NCI-H146 (cell line): ENCODE measurements around the gene RETREG3.

Experiments
- DNase-seq: peaks from one replicate; lab custom pipeline; 2025; lab: John Stamatoyannopoulos, UW

RETREG3 gene

DNA sequence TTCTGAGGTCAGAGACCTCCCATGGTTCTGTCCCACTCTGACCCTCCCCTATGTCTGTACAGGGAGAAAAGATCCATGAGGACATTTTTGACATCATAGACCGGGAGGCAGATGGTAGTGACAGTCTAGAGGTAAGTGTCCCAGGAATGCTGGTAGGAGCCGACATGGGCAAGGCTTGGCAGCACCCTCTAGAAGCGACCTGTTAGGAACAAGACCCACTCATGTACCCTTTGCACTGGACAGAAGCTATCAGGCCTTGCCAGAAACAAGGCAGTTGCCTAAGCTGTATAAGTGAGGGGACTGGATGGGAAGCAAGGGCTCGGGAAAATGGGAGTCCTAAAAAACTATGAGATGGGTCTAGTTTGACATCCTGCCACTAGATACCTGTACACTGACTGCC lies 2.8 kb upstream of the RETREG3 start:
- DNase-seq: no peak

DNA sequence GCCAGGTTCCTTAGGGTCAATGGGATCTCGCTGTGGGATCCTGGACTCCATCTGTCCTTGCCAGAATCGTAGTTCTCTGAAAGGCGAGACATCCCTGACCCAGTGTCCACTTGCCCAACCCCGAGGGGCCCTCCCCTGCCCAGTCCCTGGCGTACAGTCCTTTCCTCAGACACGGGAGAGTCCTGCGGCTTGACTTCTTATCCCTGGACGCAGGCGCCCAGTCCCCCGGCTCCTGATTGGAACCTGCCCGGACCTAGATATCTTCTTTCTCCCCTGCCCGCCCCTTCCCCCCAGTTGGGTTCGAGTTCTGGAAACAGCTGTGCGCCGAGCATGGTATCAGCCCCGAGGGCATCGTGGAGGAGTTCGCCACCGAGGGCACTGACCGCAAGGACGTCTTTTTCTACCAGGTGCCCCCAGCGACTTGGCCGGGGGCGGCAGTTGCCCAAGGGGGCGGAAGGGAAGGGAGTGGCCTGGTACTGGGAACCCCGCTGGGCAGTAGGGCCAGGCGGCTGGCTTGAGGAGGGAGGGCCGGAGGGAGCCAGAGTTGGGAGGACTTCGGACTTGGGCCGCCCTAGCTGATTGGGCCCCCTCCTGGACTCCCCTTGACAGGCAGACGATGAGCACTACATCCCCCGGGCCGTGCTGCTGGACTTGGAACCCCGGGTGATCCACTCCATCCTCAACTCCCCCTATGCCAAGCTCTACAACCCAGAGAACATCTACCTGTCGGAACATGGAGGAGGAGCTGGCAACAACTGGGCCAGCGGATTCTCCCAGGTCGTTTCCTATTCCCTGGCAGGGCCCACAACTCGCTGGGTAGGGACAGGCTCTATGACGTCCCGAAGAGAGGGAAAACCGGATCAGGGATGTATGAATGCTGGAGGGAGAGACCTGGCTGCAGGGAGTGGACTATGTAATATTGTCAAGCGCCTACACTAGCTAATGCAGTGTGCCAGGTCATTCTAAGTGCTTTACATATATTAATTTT lies 934 bp upstream of the RETREG3 start:
- DNase-seq: peak; percentile 67

DNA sequence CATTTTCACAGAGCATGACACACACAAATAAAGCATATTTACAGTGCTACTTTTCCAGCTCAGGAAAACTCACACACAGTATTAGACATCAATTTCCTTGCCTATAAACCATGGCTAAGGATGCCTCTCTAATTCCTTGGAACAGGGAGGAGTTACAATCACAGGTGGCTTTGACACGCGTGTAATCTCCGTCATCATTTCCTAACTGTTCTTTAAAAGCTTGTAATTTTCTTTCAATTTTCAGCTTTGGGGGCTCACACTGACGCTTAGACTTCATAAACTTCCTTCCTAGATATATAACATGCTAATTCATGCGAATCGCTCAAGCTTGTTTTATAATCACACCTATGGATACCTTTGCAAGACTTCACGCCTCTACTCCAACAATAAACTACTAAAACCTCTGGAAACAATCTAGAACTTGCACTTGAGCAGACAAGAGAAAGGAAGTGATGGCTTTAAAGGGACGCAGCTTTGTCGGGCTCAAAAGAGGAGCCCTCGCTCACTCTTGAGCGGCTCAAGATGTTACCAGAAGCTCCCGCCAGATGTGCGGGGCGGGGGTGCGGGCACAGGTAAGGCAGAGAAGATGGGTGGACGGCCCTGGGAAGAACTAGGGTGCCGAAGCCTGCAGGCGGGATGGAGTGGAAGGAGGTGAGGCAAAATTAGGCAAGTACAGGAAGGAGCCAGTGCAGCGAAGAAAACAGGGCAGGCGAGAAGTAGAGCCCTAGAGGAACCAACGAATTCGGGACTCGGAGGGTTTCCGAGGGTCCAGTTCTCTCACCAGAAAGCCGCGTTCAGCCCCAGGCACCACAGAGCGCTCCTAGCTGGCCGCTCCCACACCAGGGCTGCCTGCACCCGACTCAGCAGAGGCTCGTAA lies 631 bp downstream of the RETREG3 start:
- peak; percentile 37 for DNase-seq

DNA sequence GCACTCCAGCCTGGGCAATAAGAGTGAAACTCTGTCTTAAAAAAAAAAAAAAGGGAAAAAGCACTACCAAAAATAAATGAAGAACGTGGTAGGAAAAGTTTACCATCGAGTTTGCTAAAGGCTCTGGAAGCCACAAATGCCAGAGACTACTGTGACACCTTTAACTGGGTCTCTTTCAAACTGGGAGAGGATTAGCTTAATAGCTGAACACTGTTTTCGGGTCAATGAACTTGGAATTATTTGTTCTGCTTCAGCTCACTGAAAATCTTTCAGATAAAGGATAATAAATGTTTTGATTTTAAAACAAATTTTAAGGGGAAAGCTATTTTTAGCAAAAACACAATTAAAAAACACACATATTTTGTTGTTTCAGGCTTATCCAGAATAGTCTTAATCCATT lies 1.4 kb downstream of the RETREG3 start:
- DNase-seq: no peak

DNA sequence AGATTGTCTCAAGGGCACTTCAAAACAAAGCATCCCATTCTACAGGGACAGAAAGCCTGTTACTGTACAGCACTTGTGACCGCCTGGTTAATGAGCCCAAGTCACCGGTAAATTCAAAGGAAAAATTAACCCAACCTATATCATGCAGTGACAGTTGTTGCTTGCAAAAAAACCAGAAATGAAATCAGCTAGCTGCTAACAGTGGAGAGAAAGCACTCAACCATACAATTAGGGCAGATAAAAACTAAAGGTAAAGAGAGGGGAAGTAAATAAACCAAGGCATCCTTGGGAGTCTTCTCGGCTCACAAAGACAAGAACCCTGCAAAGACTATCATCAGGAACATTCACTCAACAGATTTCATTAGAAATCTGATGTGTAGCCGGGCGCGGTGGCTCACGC lies 5.9 kb downstream of the RETREG3 start:
- DNase-seq: no peak

DNA sequence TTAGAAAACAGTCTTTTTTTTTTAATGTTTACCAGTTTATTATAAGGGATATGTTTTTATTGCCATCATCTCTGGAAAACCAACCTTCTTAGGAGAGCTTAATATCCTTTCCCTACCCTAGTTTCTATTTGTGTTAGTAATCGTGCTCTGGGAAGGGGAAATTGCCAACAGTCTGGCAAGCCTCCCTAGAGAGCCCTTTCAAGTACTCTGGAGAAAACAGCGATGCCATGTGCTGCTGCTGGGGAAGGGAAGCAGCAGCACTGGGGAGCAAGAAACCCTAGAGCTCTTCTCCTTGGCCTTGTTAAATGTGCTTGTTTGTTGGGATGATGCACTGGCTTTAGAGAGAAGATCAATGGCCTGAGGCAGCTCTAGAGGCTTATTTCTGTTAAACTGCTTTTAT lies 10.3 kb downstream of the RETREG3 start:
- DNase-seq: no peak

DNA sequence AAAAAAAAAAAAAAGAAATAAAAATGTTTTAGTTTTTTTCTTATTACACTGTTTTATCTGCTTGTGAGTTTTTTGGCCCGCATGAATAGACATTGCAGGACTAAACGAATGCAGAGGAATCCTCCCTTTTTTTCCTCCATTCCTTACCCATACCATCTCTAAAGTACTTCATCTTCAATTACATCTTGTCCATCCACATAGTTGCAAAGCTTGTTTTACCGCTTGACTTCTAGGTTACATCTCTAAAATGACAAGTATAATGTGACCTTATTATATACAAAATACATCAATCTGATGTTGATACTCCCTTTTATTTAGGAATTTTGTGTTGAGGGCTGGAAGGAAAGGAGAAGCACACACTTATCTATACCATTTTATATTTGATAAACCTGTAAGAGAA lies 12.8 kb downstream of the RETREG3 start:
- DNase-seq: no peak

DNA sequence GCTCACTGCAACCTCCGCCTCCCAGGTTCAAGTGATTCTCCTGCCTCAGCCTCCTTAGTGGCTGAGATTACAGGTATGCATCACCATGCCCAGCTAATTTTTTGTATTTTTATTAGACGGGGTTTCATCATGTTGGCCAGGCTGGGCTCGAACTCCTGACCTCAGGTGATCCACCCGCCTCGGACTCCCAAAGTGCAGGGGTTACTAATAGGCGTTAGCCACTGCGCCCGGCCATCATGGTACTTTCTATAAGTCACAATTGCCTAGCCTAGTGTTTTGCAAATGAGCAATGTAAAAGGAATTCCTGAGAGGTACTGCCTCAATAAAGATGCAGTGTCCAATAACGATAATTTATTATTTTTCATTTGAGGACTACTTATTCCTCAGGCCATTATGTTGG lies 17.8 kb downstream of the RETREG3 start:
- DNase-seq: no peak

DNA sequence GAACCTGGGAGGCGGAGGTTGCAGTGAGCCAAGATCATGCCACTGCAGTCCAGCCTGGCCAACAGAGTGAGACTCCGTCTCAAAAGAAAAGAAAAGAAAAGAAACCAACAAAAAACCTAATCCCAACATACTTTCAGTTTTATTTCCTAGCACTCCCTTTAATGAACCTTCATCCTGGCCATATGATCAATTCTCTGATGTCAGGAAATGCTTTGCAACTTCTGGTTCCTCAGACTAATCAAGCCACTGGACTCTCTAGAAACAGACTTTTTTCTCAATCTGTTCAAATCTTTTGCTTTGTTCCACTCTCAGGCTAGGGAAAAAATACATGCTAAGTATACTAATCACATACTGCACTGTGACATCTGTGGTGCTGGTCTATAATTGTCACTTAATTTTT lies 18.3 kb downstream of the RETREG3 start:
- DNase-seq: no peak

DNA sequence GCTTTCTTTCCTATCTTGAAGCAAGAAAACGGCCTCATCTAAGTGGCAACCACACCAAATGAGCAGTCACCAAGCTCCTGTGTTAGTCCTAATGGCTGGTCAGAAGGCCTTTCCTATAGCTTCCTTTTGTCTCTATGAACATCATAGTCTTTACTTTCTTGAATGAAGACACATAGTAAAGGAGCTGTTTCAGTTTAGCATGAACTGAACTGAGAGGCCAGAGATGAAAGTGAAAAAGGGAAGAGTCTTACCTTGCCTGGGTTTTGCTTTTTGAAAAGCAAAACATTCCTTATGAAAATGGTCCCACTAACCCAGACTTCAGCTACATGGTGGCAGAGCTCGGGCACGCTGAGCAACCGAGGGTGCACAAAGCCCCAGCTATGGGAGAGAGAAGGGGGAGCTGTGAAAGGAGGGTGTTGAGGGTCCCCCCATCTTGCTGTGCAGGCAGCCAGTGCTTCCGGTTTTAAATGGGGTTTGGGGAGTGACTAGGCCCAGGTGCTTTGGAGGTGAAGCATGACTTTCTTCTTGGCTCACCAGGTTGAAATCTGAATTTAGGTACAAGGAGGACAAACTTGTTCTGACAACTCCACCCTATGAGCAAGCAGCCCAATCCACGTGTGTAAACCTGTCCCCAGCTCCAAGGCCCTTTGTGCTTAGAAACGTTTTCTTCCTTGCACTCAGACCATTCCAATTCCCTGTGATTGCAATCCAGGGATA lies 22.5 kb downstream of the RETREG3 start:
- no peak for DNase-seq

DNA sequence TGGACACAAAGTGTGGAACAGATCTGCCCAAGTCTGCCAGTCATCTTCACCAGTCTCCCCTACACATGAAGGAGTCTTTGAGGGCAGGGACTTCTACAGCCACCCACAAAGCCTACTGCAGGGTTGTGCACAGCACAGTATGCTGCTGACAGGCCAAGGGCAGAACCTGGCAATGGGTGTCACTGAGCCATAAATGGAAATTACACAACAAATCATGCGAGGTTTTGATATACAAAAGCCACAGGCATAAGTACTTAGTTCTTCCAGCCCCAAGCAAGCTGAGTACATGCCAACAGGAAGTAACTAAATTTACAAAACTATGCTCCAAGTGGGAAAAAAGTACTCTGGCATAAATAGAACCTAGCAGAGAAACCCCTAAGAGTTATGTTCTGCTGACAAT lies 23.8 kb downstream of the RETREG3 start:
- DNase-seq: no peak

DNA sequence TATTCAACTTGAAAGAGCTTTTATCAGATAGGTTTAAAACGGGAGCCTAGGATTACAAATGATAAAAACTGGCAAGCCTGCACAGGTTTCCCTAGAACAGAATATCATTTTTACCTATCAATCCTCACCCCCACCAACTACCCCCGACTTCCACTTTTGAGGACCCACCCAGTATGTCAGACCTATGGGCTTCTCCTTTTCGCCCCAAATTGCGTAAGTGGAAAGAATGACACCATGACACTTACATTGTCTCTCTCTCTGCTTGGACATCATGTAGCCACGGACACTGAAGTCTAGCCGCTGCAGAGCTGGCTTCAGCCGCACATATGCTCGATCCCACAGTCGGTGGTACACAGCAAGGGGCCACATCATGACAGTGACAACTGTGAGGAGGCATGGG lies 24.3 kb downstream of the RETREG3 start:
- DNase-seq: no peak

DNA sequence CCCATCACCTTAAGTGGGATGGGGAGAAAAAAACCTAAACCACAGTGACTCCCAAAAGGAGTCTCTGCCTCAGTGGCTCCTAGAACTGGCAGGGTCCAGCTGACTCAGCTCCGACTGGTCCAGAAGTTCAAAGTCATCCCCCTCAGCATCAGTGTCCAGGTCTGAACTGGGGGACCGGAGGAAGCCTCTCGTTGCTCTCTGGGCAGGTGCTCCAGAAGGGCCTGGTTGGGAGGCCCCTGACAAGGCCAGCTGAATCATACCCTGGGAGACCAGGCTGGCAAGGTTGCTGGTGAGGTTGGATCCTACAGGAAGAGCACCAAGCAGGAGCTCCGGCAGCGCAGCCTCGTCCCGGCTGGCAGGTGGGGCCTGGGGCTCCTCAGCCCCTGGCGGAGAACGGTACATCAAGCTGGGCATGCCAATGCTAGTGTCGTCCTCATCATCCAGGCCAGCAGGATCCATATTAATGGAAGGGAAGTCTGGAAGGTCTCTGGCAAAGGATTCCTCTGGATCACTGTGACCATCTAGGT lies 27.4 kb downstream of the RETREG3 start:
- DNase-seq: no peak

DNA sequence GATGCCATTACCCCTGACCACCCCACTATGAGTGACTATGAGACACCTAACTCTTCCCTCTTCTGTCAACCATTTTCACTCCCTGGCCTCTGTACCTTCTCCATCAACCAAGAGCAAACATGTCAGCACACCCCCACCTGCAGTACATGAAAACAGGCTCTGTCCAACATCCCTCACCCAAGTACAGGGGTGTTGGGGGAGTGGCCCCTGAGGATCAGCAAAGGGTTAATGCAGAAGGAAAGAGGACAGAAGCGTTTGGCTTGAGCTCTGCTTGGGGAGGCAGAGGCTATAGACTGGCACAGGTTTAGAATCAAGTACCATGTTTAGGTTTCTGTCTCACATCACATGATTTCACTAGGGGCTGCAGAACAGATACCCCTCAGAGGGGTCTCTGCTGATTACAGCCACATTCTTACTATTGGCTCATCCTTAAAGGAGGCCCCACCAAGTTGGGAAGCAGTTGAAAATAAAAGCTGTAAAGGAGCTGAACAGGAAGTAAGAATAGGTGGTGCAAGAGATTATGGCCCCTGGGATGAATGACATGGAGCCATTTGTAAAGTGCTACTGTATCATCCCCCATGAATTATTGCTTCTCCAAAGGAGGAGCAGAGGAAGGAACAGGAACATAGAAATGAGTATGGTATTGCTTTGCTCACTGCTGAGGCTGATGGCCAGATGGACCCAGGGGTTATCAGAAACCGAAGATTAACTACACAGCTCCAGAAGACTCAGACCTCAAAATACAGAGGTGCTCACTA lies 29.2 kb downstream of the RETREG3 start:
- DNase-seq: no peak

DNA sequence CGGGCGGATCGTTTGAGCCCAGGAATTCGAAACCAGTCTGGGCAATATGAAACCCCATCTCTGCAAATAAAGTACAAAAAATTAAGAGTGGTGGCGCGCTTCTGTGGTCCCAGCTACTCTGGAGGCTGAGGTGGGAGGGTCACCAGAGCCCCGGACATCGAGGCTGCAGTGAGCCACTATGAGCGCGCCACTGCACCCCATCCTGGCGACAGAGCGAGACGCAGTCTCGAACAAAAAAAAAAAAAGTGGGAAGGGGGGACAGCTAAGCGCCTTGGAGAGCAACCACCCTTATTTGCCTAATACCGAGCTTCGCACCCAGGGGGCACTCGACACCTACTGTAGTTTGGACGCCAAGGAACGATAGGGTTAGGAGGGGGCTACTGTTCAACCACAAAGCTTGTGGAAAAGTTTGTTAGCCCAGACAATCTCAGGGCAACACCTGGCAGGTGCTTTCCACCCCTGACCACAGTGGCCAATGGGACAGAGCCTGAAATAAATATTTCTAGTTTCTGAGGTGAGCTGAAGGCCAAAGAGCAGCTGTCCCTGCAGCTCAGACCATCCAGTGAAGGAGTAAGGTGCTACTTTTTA lies 30.8 kb downstream of the RETREG3 start:
- DNase-seq: peak; percentile 73

DNA sequence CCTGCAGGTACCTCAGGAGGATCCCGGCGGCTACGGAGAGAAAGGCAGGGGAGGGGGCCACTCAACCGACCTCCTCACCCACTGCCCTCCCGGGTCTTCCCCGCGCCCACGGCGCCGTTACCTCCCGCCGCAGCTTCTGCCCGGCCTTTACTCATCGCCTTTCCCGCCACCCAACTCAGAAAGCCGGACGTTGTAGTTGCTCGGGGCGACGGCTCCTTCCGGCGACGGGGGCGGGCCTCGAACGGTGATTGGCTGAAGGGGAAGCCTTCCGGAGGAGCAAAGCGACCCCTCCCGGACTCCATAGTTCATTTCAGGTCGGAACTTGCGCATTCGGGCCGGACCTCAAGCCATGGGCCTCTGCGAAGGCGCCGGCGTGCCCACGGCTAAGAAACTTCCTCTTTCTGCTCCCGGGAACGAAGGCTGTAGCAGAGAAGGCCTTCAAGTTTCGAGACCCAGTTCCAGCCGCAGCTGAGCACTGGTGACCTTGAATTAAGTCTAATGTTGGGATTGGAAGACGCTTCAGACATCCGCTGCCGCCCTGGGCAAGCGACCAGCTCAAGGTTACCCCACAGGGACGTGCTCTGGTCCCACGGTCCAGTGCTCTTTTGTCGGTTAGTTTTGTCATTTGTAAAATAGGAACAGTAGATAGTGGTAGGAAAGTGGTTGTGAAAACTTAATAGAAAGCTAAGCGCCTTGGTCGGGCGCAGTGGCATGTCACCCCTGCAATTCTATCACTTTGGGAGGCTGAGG lies 31.5 kb downstream of the RETREG3 start, which contains the start of gene PSMC3IP:
Gene PSMC3IP, minus strand, starts transcription at position 198 of the 750 bp plus-strand sequence. Its CDS starts 43 bp downstream, at position 155.
- DNase-seq: peak; percentile 92

DNA sequence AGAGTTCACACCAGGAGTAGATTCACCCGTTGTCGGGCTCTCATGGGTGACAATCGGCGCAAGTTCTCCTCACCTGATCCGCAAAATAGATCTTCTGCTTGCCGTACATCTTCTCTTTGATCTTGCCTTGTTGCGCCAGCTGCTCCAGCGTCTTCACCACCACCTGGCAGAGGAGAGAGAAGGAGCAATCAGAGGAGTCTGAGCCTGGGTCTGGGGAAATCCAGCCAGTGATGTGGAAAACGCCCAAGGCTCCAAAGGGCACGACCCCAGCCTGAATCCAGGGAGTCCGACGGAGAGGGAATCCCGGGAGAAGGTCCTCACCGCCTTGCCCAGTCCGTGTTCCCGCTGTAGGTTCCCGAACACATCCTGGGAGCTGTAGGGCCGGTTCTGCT lies 32.0 kb downstream of the RETREG3 start:
- no peak for DNase-seq

DNA sequence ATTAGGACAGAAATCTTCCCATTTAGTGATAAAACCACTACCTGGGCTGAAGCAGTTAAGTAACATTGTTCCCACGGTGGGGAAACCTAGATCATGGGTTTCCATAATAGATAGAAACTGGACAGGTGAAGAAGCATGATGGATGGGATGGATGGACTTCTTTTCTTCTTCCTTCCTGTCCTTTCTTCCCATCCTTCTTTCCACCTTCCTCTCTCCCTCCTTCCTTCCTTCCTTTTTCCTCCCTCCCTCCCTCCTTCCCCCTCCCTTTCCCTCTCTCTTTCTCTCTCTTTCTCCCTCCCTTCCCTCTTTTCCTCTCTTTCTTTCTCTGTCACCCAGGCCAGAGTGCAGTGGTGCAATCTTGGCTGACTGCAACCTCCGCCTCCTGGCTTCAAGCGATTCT lies 34.7 kb downstream of the RETREG3 start:
- DNase-seq: no peak

DNA sequence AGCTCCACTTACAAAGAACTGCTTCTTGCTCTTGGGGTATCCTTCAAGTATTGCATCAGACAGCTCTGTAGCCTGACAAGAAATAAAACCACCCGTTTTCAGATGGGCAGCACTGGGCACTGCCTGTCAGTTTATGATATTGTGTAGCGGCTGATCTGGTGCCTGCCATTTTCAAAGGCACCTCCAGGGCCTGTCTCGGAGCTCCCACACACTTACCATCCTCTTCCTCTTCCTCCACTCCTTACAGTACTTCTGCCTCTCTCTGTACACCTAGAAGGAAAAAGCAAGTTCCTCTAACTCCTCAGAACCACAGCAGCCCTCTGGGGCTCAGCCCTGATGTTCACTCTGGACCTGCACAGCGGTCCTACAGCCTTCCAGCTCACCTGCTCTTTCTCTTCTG lies 36.1 kb downstream of the RETREG3 start:
- DNase-seq: no peak
